ENCODE measurements around the gene MIX23.
A peak's percentile ranks its signal among the peaks of the same experiment; 100 is the strongest.

DNA sequence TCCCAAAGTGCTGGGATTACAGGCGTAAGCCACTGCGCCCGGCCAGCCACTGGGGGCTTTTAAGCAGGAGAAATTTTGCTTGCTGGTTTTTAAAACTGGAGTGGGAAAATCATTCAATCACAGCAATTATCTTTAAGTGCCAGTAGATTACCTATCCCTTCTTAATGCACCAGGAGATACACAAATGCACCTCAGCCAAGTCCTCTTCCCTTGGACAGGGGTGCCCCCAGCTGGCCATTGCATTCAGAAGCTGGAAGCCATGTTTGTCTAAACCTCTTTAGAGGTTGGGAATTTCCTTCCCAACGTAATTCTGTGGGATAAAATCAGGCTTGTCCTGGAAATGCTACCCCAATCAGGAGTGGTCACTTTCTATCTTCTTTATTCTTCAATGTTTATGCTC is 26.6 kb downstream of the MIX23 start:
- TF ChIP-seq POLR2A (IDR thresholded peaks at IDR 0.05; ENCODE audit: borderline replicate concordance, extremely low read depth, insufficient read depth, insufficient read length) (no peak), CTCF (IDR thresholded peaks at IDR 0.05 in 2 of 3, conservative IDR thresholded peaks at IDR 0.05 in 1 of 3; ENCODE audit: borderline replicate concordance in 1 of 3, insufficient read depth in 1 of 3, low read depth in 2 of 3, low read length in 2 of 3) (peak; percentile 51 to 59 (median 55); a peak in 5 of 6 replicates)

Measured in HCT116 (cell line).